HG02571 (cell line): ENCODE data around the gene TSSK1B.
"Not testable (repeated sequence)": the region's sequence is repeated elsewhere in the genome, so short reads cannot be mapped to it uniquely, and the experiment has no call there.

ENCODE experiments used
- ATAC-seq: cut with Tn5 transposase; IDR thresholded peaks from one replicate; pipeline ENCODE4 v1.9.1; 2021; ENCODE audit warnings: mild to moderate bottlenecking, moderate library complexity; ENCODE audit not compliant: unreplicated experiment

The TSSK1B gene, protein sequence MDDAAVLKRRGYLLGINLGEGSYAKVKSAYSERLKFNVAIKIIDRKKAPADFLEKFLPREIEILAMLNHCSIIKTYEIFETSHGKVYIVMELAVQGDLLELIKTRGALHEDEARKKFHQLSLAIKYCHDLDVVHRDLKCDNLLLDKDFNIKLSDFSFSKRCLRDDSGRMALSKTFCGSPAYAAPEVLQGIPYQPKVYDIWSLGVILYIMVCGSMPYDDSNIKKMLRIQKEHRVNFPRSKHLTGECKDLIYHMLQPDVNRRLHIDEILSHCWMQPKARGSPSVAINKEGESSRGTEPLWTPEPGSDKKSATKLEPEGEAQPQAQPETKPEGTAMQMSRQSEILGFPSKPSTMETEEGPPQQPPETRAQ

DNA sequence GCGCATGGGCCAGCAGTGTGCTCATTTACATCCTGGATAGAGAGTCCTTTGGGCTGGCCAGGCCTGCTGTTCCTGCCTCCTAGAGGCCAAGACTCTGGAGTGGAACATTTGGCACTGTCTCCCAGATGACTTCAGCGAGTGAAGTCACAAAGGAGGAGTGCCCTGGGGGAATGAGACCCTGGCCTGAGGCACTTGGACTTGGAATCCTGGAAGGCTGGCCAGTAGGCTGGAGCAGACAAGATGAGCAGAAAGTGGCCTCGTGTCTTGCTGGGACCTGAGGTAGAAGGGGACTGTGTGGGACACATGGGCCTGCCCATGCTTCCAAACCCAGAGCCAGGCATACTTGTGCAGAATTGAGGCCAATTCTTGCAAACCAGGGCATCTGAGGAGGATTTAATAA lies at the start of gene TSSK1B:
Gene TSSK1B (minus strand): TSS at position 101 of the 400 bp plus-strand sequence. CDS start 150 bp downstream, outside the sequence.
- ATAC-seq = no peak

DNA sequence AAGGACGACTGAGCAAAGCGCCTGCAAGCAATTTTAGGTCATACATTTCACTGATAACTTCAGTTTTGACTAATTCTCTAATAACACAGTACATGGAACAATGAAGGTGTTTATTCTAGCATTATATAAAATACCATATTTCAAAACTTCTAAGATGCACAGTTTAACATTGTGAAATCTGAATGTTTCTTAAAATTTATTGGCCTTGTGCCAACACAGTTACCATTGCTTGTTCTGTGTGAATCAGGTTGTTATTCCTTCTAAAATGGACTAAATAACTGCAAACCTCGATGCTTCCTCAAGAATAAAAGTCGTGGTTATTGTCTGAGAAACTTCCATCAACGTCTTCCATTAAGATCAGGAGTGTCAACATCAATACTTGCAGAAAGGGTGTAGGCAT lies 45.5 kb upstream of the TSSK1B start:
- ATAC-seq = no peak

DNA sequence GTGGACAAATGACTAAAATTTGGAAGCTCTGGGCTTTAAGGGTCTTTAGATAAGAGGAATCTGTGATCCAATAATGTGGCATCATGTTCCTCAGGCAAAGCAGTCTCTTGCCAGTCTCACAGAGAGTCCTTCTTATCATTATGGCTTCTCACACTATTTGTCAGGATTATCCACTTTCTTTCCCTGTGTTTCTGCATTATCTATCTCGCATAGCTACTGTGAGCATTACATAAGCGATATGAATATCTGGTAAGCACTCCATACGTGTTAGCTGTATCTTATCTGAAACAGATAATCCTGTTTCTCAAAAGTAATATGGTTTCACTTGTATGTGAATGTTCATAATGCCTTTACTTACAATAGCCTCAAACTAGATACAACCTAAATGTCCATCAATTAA lies 43.9 kb upstream of the TSSK1B start:
- no peak for ATAC-seq

DNA sequence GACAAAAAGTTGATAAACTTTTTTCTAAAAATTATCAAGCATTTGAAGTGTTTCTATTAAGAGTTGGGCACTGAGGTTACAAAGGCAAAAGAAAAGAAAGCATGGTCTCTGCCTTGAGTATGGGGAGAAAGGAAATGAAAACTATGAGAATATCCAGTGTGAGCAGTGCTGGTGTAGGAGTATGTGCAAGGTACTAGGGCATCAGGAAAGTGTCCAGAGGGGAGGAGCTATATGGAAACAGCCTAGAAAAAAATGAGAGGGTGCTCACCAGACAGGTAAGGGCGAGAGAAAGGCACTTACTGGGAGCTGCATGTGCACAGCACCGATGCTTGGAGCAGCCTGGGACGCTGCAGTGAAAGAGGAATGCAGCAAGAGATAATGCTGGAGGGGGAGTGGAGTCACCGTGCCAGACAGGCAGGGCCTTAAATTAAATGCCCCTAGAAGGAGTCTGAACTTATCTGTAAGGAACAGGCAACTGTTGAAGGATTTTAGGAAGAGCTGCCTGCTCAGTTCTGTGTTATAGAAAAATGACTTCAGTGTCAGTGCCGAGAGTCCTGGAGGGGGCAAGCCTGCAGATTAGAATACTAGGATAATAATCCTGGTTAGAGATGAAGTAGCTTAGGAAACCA lies 39.4 kb upstream of the TSSK1B start:
- no peak for ATAC-seq

DNA sequence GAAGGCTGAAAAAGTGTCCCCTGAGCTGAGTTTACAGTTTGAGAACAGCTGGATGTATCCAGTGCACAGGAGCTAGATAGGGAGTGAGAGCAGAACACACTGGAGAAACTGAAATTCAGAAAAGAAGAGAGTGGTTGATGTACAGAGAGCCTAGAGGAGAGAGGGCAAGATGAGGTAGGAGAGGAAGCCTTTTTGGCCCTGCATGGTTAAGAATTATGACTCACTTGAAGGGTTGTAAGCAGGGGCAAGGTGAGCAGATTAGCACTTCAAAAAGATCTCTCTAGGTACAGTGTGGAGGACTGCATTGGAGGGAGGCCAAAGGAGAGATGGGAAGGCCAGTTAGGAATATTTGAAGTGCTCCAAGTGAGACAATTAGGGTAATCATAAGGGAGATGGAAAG lies 28.2 kb upstream of the TSSK1B start:
- no peak for ATAC-seq

DNA sequence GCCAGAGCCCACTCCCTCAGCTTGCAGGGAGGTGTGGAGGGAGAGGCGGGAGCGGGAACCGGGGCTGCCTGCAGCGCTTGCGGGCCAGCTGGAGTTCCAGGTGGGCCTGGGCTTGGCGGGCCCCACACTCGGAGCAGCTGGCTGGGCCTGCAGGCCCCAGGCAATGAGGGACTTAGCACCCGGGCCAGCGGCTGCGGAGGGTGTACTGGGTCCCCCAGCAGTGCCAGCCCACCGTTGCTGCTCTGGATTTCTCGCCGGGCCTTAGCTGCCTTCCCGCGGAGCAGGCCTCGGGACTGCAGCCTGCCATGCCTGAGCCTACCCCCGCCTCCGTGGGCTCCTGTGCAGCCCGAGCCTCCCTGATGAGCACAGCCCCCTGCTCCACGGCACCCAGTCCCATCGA lies 22.3 kb upstream of the TSSK1B start:
- not testable (repeated sequence) for ATAC-seq

DNA sequence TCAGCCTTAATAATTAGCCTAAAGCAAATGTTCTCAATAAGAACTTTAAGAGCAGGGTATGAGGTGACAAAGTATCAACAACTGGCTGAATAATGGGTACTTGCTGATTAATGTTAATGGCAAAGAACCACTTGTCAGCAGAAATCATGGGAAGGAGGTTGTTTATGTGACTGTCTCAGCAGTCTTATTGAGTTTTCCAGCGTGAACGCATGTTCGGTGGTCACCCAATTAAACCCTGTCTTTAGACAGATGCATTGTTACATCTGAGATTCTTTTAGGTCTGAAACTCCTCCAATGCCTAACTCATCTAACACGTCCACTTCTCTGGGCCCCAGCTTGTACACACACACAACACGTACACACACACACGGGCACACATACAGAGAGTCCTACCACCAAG lies 18.2 kb upstream of the TSSK1B start:
- ATAC-seq = no peak

DNA sequence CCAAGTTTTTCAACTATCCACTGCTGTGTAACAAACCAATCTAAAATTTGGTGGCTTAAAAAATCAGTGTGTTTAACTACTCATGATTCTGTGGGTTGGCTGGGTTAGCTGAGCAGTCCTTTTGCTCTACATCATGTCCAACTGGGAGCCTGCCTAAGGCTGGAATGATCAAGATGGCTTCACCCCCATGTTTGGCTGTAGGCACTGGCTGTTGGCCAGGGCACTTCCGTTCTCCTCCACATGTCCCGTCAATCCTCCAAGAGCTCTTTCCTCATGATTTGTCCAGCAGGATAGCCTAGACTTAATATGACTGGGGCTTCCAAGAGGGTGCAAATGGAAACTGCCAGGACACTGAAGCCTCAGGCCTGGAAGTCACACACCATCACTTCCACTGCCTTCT lies 17.0 kb upstream of the TSSK1B start:
- no peak for ATAC-seq

DNA sequence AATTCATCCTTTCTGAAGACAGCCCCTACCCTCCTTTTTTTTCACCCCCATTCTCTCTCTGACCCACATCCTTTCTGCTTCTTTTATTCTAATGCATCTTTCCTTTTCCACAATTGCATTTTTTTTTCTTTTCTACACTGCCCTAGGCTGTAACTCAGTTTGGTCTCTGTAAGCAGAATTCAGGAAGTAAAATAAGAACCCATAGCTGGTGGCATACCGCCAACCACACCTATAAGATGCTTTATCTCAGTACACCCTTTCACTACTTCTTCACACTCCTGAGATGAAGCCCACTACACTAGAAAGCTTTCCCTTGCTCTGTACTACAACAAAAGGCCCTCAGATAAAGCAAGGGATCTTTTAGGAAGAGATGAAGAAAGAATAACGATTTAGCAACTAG lies 16.1 kb upstream of the TSSK1B start:
- no peak for ATAC-seq

DNA sequence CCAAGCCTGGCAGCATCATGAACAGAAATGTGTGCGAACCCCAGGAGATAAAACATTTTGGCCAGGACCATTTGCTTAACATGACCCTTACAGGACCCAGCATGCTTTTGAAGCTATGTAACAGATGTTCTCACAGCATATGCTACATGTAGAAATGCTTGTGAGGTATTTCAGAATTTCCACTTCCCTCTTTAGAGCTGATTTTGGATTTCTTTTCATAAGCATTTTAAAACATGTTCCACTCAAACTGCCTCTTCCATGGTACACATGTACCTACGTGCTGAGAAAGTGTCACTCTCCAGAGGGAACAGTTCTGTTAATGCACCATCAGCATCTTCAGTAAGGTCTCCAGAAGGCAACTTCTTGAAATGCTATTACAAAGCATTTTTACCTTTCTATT lies 15.7 kb upstream of the TSSK1B start:
- ATAC-seq = no peak

DNA sequence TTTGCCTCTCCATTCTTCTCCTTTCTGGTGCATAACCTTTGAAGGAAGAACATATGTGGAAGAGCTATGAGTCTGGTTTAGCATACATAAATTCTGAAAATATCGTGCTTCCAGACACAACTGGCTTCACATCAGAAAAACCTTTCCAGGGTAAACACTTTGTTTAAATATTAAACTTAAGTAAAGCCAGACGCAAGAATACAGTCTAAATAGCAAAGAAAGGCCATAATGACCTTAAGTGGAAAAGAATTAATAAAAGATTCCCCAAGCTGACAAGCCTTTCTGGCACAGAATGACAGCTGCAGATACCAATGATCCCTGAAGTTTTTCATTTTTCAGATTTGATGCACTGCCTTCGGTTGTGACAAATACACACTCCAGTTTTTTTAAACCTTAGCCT lies 13.5 kb upstream of the TSSK1B start:
- no peak for ATAC-seq

DNA sequence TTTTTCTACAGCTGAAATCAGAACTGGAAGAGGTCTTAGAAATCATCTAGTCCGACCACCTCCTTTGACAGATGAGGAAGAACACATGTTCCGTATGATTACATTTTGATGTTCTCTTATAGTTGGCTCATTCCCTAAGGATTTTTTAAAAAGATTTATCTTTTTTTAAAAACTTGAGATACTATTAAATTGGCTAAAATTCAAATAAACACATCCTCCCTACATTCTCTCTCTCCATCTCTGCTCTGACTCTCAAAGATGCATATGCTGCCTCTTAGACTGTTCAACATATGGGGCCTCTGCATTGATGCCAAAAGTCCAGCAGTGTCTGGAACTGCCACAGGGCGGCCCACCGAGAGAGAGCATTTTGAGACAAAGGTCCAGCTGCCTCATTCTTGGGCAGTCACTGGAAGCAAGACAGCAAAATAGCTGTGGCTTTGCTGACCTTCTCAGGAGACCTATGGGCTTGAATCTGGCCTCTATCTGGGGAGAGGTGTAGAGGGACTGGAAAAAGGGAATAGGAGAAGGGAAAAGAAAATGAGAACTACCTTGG lies 12.8 kb upstream of the TSSK1B start:
- ATAC-seq = no peak

DNA sequence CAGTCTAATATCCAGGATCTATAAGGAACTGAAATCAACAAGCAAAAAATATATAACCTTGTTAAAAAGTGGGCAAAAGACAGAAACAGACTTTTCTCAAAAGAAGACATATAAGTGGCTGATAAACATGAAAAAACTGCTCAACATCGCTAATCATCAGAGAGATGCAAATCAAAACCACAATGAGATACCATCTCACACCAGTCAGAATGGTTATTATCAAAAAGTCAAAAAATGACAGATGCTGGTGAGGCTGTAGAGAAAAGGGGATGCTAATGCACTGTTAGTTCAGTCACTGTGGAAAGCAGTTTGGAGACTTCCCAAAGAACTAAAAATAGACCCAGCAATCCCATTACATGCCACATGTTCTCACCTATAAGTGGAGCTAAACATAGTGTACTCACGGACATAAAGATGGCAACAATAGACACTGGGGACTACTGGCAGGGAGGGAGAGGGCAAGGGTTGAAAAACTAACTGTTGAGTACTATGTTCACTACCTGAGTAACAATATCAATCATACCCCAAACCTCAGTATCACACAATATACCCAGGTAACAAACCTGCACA lies 11.7 kb upstream of the TSSK1B start:
- ATAC-seq = no peak

DNA sequence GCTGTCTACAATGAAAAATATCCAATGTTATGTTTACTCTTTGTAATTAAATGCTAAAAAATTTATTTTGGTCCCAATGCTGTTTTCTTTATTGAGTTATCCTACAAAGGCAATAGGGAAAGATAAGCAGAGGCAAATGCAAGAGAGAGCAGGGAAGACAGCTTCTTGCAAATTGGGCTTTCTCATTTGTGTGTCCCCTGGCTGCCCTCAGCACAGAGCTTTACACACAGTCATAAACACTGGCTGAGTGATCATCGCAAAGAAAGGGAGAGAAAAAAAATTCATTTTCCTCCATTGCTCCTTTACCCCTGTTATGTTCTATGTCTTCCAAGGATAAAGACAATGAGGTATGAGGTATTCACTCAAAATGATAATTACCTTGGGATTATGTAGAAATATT lies 2.3 kb upstream of the TSSK1B start:
- ATAC-seq = no peak

DNA sequence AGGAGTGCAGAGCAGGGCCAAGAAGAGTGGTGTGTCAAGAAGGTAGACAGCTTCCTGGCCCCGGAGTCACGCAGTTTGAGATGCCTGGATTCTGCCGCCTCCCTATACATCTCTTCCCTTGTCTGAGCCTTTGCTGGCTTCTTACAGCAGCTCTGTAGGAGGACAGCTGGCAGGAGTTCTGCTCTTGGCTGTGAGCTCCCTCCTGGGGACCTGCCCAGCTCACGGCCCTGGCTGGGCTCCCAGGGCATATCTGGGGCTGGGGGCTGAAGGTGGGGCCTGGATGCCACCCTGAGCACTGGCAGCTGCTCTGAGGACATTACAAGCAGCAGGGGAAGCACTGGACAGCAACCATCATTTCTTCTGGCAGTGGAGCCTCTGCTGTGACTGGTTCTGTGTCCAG lies 786 bp upstream of the TSSK1B start:
- ATAC-seq = no peak

DNA sequence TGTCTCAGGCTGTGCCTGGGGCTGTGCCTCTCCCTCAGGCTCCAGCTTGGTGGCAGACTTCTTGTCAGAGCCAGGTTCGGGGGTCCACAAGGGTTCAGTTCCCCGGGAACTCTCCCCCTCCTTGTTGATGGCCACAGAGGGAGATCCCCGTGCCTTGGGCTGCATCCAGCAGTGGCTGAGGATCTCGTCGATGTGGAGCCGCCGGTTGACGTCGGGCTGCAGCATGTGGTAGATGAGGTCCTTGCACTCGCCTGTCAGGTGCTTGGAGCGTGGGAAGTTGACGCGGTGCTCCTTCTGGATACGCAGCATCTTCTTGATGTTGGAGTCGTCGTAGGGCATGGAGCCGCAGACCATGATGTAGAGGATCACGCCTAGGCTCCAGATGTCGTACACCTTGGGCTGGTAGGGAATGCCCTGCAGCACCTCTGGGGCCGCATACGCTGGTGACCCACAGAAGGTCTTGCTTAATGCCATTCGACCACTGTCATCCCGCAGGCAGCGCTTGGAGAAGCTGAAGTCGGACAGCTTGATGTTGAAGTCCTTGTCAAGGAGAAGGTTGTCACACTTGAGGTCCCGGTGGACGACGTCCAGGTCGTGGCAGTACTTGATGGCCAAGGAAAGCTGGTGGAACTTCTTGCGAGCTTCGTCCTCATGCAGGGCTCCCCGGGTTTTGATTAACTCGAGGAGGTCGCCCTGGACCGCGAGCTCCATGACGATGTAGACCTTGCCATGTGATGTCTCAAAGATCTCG lies 752 bp downstream of the TSSK1B start:
- no peak for ATAC-seq

DNA sequence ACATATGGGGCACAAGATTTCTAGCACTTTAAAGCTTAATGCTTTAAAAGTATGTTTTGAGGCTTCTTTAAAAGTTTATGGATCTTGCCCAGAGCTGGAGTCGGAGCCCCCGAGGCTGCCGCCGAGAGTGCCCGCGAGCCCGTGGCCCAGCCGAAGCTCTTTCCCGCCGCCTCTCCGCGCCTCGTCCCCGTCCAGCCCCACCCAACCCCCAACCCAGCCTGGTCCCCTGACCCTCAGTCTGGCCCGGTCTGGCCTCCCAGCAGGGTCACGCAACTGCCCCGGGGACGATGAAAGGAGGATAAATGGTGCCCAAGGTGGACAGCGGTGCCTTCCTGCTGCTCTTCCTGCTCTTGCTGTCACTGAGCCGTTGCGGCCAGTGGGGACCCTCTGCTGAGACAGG lies 1.7 kb downstream of the TSSK1B start:
- no peak for ATAC-seq

DNA sequence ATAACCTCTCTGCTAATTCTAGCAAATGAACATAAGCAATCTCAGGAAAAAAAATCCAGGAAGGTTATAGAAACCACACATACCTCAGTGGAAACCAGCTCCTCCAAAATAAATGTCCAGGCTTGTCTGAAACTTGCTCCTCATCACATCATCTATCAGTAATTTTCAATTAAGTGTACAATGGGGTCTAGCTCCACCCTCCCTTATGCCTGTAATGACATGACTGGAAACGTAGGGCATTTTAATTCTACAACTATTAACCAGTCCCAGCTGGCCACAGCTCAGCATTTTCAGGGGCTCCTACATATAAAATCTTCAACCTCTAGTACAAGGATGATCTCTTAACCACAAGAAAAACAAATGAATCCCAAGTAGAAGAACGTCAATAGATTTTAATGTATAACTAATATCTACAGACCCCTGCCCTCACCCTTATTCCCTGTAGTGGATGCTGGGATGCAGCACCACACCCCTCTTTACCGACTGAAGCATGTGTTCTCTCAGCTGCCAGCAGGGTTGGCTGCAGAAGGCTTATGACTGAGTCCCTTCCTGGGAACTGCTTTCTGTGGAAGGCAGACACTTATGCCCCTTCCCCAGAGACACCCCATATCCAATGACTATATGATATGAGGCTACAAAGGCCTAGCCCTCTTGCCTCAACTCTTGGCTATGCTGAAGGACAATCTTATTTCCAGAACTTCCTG lies 6.8 kb downstream of the TSSK1B start:
- ATAC-seq = no peak

DNA sequence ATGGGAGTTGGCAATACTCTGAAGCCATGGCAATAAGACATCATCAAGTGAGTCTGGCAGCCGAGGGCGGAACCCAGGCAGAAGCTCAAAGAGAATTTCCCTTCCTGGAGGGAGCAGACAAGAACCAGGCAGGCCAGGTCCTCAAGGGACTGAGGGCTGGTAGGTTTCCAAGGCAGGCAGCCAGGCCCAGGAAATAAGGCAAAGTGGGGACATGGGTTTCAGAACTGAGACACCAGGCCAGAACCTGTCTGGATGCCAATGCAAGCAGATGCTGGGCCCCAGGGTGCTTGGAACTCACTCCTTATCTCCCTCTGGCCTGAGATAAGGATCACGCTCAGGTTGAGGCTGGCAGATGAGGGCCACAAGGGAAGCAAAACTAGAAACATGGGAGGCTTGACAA lies 8.9 kb downstream of the TSSK1B start:
- no peak for ATAC-seq

DNA sequence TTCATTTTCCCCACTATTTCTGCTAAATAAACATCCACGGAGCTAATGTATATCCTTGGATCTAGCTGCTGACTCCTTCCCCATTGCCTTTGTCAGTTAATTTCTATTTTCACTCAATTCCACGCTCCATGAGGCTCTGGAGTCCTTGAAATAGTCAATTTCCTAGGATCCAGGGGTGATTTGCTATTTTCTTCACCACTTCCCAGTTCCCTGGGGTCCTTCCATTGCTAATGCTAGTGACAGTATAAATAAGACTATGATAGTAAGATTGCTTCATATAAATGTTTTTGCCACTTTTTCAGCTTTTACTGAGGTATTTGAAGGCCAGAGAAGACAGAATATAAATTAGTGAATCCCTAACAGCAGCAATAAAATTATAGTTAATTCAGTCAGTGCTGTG lies 13.1 kb downstream of the TSSK1B start:
- ATAC-seq = no peak

DNA sequence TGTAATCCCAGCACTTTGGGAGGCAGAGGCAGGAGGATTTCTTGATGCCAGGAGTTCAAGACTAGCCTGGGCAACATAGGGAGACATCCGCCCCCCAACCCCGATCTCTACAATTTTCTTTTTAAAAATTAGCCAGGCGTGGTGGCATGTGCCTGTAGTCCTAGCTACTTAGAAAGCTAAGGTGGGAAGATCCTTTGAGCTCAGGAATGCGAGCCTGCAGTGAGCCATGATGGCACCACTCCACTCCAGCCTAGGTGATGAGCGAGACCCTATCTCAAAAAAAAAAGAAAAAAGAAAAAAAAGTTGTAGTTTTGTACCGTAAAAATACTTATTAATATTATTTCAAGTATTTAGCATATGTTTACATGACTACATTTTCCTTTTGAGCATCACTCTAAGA lies 29.3 kb downstream of the TSSK1B start:
- ATAC-seq = no peak
